ENCODE results near the gene CBLB. TPM values are rescaled to one million over a fixed set of nuclear protein-coding genes. Genes with fewer than 3 reads are reported as not detected.
A peak's percentile ranks its signal among the peaks of the same experiment; 100 is the strongest.

CBLB gene
- total RNA-seq, 1 donor from 2014 or later = 5.9 TPM

DNA sequence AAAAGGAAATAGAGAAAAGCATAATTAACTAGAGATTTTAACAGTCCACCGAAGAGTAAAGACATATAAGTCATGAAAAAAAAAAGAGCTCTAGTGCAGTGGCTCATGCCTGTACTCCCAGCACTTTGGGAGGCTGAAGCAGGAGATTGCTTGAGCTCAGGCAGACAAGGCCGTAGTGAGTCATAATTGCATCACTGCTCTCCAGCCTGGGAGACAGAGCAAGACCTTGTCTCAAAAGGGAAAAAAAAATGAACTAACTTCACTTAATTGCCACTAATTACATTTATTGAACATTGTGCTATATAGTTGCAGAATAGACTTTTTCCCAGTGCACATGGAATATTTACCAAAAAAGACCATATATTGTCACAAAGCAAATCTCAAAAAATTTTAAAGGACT, 221.8 kb downstream of the CBLB start:
- TF ChIP-seq, protein P1, sequence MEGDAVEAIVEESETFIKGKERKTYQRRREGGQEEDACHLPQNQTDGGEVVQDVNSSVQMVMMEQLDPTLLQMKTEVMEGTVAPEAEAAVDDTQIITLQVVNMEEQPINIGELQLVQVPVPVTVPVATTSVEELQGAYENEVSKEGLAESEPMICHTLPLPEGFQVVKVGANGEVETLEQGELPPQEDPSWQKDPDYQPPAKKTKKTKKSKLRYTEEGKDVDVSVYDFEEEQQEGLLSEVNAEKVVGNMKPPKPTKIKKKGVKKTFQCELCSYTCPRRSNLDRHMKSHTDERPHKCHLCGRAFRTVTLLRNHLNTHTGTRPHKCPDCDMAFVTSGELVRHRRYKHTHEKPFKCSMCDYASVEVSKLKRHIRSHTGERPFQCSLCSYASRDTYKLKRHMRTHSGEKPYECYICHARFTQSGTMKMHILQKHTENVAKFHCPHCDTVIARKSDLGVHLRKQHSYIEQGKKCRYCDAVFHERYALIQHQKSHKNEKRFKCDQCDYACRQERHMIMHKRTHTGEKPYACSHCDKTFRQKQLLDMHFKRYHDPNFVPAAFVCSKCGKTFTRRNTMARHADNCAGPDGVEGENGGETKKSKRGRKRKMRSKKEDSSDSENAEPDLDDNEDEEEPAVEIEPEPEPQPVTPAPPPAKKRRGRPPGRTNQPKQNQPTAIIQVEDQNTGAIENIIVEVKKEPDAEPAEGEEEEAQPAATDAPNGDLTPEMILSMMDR (conservative IDR thresholded peaks at IDR 0.05; ENCODE audit: low read depth, low read length) = no peak
- peak; percentile 61 for DNase-seq (ENCODE audit: low read depth)
- no peak overlapping the region for H3K4me3 ChIP-seq (ENCODE audit: low read depth, low read length)

DNA sequence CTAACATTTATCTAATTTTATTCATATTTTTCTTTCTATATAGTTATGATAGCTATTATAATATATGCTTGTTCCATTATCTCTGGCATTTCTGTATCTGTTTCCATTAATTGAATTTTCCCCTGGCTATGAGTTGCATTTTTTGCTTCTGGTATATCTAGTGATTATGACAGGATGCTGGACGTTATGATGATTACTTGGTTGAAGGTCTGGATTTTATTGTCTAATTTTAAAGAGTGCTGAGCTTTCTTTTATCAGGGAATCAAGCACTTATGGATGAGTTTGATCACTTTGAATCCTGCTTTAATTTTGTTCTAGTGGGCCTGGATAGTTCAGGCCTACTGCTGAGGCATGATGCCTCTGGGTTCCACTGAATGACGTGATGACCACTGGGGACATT, 229.7 kb downstream of the CBLB start:
- DNase-seq (ENCODE audit: low read depth) = no peak
- TF ChIP-seq, protein P1 (conservative IDR thresholded peaks at IDR 0.05; ENCODE audit: low read depth, low read length) = no peak
- no peak overlapping the region for H3K4me3 ChIP-seq (ENCODE audit: low read depth, low read length)

DNA sequence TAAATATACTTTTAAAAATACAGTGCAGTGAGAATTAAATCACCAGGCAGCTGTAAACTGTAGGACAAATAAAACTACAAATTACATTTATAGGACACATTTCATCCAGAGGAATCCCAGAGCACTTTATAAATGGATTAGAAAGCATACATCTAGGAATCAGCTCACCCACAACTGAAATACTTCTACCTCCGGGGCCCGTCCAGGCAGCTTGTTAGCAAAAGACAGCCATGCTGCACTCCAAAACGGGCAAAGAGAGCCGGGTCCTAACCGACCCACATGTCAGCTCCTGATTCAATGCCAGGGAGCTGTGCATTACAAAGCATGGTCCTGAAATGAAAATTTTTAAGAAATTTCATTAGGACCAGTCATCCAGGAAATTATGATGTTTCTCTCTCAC, 234.1 kb downstream of the CBLB start:
- TF ChIP-seq, protein P1 (conservative IDR thresholded peaks at IDR 0.05; ENCODE audit: low read depth, low read length) = no peak
- no peak overlapping the region for H3K4me3 ChIP-seq (ENCODE audit: low read depth, low read length)
- no peak for DNase-seq (ENCODE audit: low read depth)

DNA sequence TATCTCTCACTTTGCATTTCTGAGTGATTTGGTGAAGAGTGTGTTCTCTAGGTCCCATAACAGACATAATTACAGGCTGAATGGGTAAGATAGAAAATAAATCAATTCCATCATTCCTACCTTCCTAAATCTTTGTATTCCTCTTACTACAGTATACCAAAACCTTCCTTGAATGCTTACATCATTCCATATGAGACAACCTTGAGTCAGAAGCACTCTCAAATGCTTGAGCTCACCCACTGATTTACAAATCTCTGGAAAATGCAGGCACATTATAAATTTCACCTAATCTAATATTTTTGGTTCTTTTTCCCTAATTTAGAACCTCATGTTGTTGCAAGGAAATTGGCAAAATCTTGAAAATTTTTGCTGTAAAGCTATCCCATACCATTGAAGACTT, 239.1 kb downstream of the CBLB start:
- TF ChIP-seq, protein P1 (conservative IDR thresholded peaks at IDR 0.05; ENCODE audit: low read depth, low read length) = no peak
- no peak overlapping the region for H3K4me3 ChIP-seq (ENCODE audit: low read depth, low read length)
- no peak for DNase-seq (ENCODE audit: low read depth)

DNA sequence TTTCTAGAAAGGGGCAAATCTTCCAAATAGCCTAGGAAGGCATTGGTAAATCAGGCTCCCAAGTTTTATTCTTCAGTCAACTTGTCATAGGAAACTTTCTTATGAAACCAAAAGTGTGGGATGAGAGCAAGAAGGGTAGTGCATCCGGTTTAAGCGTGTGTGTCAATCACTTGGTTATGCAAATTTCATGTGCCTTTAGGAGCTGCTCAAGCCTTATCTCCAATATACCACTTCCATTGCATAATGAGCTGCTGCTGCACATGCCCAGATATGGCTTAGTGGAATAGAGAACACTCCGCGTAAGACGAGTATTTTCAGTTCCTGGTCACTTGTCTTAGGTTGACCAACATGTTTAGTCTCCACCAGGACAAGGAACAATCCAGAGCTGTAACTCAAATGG, 242.1 kb downstream of the CBLB start:
- TF ChIP-seq, protein P1 (conservative IDR thresholded peaks at IDR 0.05; ENCODE audit: low read depth, low read length) = no peak
- H3K4me3 ChIP-seq (ENCODE audit: low read depth, low read length) = no peak overlapping the region
- DNase-seq (ENCODE audit: low read depth) = no peak

DNA sequence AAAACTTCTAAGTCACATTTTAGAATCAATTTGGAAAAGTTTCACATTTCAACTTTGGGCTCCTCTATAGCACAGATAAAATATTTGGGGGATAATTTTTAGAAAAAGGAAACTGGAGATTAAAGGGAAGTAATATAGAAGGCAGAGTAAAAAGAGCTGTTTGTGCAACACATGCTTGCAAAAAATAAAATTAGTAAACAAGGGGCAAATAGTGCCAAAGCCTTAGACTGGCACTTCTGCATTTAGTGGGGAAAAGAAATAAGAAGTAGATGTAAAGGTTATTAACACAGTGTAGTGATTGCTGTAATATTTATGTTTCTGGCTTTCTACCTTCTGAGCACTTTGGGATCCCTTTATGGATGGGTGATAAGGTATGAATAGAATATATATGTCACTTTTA, 246.6 kb downstream of the CBLB start:
- no peak overlapping the region for H3K4me3 ChIP-seq (ENCODE audit: low read depth, low read length)
- no peak for DNase-seq (ENCODE audit: low read depth)
- TF ChIP-seq, protein P1 (conservative IDR thresholded peaks at IDR 0.05; ENCODE audit: low read depth, low read length) = no peak

DNA sequence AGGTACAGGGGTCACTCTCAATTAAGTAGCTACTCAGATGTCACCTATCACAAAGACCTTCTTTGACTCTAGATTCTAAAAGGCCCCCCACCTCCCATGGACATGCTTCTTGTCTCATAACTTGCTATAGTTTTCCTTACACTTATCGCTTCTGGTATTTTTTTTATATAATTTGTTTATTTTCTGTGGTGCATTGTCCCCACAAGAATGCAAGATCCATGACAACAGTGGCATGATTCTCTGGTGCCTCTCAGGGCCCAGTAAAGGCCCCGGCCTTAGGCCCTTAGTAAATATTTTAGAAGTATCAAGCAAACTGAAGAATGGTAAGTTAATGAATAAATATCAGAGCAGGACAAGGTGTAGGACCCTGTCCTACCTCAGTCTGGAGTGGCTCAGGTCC, 248.6 kb downstream of the CBLB start:
- no peak overlapping the region for H3K4me3 ChIP-seq (ENCODE audit: low read depth, low read length)
- TF ChIP-seq, protein P1 (conservative IDR thresholded peaks at IDR 0.05; ENCODE audit: low read depth, low read length) = no peak
- no peak for DNase-seq (ENCODE audit: low read depth)
